Smooth muscle cell of the brain vasculature (primary cell): ENCODE results near the gene FTSJ1.
"Not testable (repeated sequence)": the region's sequence is repeated elsewhere in the genome, so short reads cannot be mapped to it uniquely, and the experiment has no call there.

ENCODE experiments used
- DNase-seq: peaks from one replicate; pipeline ENCODE4 v3.0.0-alpha.2; 2012; ENCODE audit warnings: low read depth, low spot score

FTSJ1 gene

GRCh38 chrX:48475774-48476577 lies at the start of gene FTSJ1:
TSS of gene FTSJ1 (plus strand) at chrX:48476199. CDS start at chrX:48478048, 1,849 bp downstream.
- DNase-seq = peak; percentile 68

- DNase-seq = not testable (repeated sequence)
Observed at GRCh38 chrX:48427027-48427716, 48.8 kb upstream of the FTSJ1 start.

- not testable (repeated sequence) for DNase-seq
Observed at GRCh38 chrX:48429606-48430005, 46.4 kb upstream of the FTSJ1 start.

- DNase-seq = not testable (repeated sequence)
Observed at GRCh38 chrX:48430166-48430565, 45.8 kb upstream of the FTSJ1 start.

GRCh38 chrX:48433713-48434112 lies 42.3 kb upstream of the FTSJ1 start:
- not testable (repeated sequence) for DNase-seq

GRCh38 chrX:48447201-48447600 lies 28.8 kb upstream of the FTSJ1 start:
- DNase-seq = not testable (repeated sequence)

GRCh38 chrX:48450076-48450475 lies 25.9 kb upstream of the FTSJ1 start:
- no peak for DNase-seq

GRCh38 chrX:48451708-48452107 lies 24.3 kb upstream of the FTSJ1 start:
- DNase-seq = no peak

- DNase-seq = no peak
Observed at GRCh38 chrX:48456628-48457331, 19.2 kb upstream of the FTSJ1 start.

- no peak for DNase-seq
Observed at GRCh38 chrX:48458711-48459110, 17.3 kb upstream of the FTSJ1 start.

GRCh38 chrX:48459483-48459882 lies 16.5 kb upstream of the FTSJ1 start:
- no peak for DNase-seq

- DNase-seq = no peak
Observed at GRCh38 chrX:48460031-48460430, 16.0 kb upstream of the FTSJ1 start.

- no peak for DNase-seq
Observed at GRCh38 chrX:48460606-48461005, 15.4 kb upstream of the FTSJ1 start.

GRCh38 chrX:48461830-48462229 lies 14.2 kb upstream of the FTSJ1 start:
- DNase-seq = no peak

- DNase-seq = peak; percentile 47
Observed at GRCh38 chrX:48465336-48465933, 10.6 kb upstream of the FTSJ1 start.

- no peak for DNase-seq
Observed at GRCh38 chrX:48466696-48467095, 9.3 kb upstream of the FTSJ1 start.

GRCh38 chrX:48467281-48467761 lies 8.7 kb upstream of the FTSJ1 start:
- no peak for DNase-seq

- DNase-seq = no peak
Observed at GRCh38 chrX:48468247-48468671, 7.7 kb upstream of the FTSJ1 start.

GRCh38 chrX:48468693-48469691 lies 7.0 kb upstream of the FTSJ1 start:
- no peak for DNase-seq

- no peak for DNase-seq
Observed at GRCh38 chrX:48470110-48470832, 5.7 kb upstream of the FTSJ1 start, which contains the start of gene SLC38A5. TSS of gene SLC38A5 (minus strand) at chrX:48470260. CDS start at chrX:48467924, 2,336 bp downstream.
